Bladder microvascular endothelial cell (primary cell): Measurements from ENCODE around the gene GOLGA7B. TPM values are rescaled to one million over a fixed set of nuclear protein-coding genes. Genes with fewer than 3 reads are reported as not detected.

Experiments used
- total RNA-seq: library from RNA; depleted of rRNA; stranded (reverse); fragments of >200 nt; gene quantifications from 2 replicates; pipeline ENCODE4 v1.2.3, GENCODE V29; 2014

The GOLGA7B gene
- total RNA-seq: not detected in 2 replicates

DNA sequence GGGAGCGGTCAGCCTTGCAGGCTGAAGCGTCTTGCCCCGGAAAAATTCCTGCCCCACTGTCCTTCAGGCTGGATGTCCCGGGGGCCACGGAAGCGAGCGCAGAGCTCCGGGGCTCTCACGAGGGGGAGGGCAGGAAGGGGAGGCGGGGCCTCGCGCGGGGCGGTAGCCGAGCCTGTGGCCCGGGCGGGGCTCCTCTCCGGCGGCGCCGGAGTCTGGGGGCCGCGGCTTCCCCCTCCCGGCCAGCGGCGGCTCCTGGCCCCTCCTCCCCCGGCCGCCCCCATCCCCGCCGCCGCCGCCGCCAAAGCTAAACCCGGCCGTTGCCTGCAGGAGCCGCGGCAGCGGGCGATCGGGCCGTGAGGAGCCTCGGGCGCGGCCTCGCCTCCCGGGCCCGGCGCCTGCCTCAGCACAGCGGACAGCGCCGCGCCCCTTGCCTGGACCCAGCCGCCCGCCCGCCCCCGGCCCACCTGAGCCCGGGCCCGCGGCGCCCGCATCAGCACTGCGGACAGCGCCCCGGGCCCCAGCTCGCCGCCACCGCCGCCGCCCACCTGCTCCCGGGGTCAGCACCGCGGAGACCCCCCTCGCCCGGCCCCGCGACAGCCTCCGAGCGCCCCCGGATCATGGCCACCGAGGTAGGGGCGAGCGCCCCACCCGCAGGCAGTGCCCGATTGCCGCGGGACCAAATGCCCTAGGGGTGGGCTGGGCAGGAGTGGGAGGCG lies at the start of gene GOLGA7B:
Gene GOLGA7B (plus strand): TSS at position 157 of the 716 bp plus-strand sequence. CDS start 461 bp downstream, at position 618.

Other genes with a start within 250 kb of the GOLGA7B start
- gene MORN4, start 216.3 kb upstream of the GOLGA7B start, total RNA-seq: 2.3 and 3.8 TPM in 2 replicates
- 8.4 and 13.6 TPM in 2 replicates for gene PI4K2A, start 209.2 kb upstream of the GOLGA7B start, total RNA-seq
- 1.3 and 3.8 TPM in 2 replicates for gene AVPI1, start 162.6 kb upstream of the GOLGA7B start, total RNA-seq
- gene MARVELD1, start 136.1 kb upstream of the GOLGA7B start, total RNA-seq: 6.6 and 16.4 TPM in 2 replicates
- 10.8 and 24.2 TPM in 2 replicates for gene ZFYVE27, start 112.7 kb upstream of the GOLGA7B start, total RNA-seq
- not detected in 2 replicates for gene SFRP5, start 77.8 kb upstream of the GOLGA7B start, total RNA-seq
- 0.16 and 3.1 TPM in 2 replicates for gene CRTAC1, start 180.8 kb downstream of the GOLGA7B start, total RNA-seq